Fibroblast of skin of right biceps (primary cell): ENCODE results near the gene FAM117A.
"Not testable (repeated sequence)": the region's sequence is repeated elsewhere in the genome, so short reads cannot be mapped to it uniquely, and the experiment has no call there.

ENCODE experiments used
- DNase-seq: peaks from one replicate; pipeline ENCODE4 v3.0.0-alpha.2; 2013

The FAM117A gene

GRCh38 chr17:49762151-49762941, 1.6 kb downstream of the FAM117A start:
- peak; percentile 8 for DNase-seq

DNA sequence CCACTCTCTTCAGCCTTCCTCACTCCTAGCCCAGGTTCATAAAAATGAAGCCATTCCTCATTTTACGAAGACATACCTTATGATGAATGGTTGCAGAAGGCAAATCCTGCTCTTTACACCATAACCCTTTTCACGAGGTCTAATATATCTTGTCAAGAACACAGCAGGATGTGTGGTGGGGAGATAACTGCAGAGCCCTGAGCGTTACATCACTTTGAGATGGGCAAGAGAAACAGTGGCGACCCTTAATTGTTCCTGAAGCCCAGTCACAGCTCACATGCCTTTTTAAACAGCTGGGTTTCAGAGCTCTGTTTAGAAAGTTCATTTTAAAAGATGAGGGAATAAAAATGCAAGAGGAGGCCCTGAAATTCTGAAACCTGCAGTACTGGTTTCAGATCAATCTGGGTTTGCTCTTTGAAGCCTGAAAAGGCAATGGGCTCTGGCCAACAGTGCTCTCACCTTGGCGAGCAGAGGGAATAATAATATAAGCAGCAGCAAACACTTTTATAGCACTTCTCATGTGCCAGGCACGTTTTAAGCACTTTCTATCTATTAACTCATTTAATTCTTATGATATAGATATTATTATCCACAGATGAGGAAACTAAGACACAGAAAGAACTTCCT, 2.9 kb downstream of the FAM117A start:
- DNase-seq: no peak

GRCh38 chr17:49760296-49760695, 3.6 kb downstream of the FAM117A start:
- no peak for DNase-seq

DNA sequence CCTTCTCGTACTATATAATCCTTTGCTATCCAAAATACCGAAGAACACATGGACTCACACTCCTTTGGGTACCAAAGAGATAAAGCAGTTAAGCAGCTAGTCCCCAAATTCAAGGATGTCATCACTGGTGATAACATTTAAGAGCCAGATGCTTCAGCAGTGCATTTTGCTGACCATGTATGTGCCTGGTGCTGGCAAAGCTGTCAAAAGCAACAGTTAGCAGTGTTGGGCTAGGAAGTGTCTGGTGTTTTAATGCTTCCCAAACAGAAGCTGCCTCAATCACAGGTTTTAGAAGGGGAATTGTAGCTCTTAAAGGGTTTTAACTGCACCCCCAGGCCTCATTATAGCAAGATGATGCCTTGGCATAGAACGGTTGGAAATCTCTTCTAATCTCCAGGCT, 4.7 kb downstream of the FAM117A start:
- DNase-seq: no peak

GRCh38 chr17:49758464-49759010, 5.4 kb downstream of the FAM117A start:
- DNase-seq: not testable (repeated sequence)

DNA sequence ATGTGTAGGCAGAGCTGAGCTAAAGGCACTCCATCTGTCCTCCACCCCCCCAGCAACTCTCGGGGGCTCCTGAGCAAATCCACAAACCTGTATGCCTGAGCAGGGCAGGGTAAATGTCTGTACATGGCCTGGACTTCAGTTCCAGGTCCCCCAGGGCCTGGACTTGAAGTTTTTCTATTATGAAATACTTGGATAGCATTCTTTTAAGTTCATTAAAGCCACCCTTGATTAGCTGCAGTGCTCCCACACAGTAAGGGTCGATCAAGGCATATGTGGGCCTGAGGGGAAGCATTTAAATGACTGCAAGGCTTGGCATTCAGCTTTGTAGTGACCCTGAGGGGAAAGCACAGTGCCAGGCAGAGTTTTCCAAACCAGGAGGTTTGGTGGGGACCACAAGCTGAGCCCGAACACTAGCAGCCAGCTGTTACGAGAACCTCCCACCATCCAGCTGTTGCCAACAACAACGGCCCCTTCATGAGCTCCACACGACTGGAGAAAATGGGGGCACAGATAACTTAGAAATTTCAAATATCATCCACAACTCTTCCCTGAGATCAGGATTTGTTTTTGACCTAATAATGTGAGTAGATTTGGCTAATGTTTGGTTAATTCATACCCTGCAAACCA, 6.7 kb downstream of the FAM117A start:
- no peak for DNase-seq

DNA sequence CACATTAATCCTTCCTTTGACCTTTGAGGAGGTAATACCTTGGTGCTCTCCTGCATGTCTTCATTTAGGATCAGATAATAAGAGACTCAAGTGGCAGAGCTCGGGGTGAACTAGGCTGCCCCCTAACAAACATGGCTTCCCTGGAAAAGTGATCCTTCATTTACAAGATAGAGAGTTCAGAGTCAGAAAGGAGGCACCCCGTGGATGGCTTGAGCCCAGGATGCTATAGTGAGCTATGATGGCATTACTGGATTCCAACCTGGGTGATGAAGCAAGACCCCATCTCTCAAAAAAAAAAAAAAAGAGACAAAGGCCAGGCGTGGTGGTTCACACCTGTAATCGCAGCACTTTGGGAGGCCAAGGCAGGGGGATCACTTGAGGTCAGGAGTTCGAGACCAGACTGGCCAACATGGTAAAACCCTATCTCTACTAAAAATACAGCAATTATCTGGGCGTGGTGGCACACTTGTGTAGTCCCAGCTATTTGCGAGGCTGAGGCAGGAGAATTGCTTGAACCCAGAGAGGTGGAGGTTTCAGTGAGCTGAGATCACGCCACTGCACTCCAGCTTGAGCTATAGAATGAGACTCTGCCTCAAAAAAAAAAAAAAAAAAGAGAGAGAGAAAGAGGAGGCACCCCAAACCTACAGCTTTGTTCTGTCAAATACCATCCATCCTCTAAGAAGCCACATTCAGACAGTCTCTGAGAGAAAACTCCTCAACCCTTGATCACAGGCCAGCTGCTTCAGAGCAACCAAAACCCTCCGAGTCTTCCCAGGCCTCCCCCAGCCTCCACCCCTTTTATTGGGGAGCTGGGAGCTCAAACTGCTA, 7.4 kb downstream of the FAM117A start:
- DNase-seq: no peak

GRCh38 chr17:49755663-49756283, 8.2 kb downstream of the FAM117A start:
- no peak for DNase-seq

DNA sequence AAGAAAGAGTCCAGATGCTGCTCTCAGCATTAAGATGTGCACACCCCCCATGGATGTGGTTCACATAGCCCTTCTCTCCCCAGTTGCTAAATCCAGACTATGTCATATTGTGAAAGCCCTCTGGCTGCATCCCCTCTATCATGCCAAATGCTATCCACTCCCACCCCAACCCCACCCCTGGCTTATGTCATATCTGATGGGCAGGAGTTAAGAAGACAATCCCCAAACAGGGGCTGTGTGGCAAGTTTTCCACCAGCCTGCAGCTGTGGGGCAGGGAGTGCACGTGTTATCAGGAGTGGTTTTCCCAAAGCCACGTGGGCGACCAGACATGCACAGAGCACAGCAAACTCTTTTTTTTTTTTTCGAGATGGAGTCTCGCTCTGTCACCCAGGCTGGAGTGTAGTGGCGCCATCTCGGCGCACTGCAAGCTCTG, 10.0 kb downstream of the FAM117A start:
- no peak for DNase-seq

GRCh38 chr17:49752508-49752907, 11.4 kb downstream of the FAM117A start:
- no peak for DNase-seq

DNA sequence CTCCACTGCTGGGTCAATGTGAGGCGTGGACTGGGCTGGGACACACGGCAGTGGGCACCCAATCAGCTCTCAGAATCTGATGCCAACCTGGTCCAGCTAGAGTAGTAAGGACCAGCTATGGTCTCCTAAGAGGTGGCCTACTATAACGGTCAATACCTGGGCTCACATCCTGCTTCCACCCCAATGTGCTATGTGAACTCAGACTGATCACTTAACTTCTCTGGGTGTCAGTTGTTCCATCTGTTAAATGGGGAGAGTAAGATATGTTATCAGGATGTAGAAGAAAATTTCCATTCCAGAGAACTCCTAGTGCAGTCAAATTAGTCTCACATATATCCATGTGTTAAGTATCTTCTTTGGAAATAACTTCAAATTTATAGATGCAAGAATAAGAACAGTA, 14.2 kb downstream of the FAM117A start:
- DNase-seq: no peak

- DNase-seq: no peak
These were observed 15.1 kb downstream of the FAM117A start for GRCh38 chr17:49748791-49749190.

- no peak for DNase-seq
These were observed 15.7 kb downstream of the FAM117A start for GRCh38 chr17:49748223-49748622.

- DNase-seq: no peak
These were observed 16.3 kb downstream of the FAM117A start for GRCh38 chr17:49747632-49748031.

DNA sequence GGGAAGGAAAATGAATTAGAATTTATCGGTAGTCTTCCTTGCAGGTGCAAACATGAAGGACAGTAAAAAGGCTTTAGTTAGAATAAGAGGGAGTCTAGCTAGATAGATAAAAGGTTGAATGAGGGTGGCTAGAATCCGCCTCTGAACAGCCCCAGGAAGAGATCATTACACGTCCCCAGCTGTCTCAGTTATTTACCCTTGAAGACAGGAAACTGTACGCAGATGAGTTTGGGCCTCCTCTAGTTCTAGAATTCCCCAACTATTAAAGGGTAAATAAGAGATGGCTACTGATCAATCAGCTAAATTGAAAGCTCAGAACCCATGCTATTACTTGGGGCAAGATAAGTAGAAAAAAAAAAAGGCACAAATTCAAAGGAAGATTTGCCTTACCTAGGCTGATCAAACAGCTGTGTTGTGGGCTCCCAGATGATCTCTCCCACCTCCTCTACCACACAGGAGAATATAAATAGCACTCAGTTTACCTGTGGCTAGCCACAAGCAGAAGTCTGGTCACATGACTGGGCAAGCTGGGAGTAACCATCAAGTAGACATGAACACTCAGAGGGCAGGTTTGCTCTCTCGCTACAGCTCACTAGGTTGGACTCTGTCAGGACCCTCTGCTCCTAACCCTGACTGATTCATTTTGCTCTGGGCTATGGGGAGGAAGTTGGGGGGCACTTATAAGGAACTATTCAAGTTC, 17.0 kb downstream of the FAM117A start:
- DNase-seq: no peak

DNA sequence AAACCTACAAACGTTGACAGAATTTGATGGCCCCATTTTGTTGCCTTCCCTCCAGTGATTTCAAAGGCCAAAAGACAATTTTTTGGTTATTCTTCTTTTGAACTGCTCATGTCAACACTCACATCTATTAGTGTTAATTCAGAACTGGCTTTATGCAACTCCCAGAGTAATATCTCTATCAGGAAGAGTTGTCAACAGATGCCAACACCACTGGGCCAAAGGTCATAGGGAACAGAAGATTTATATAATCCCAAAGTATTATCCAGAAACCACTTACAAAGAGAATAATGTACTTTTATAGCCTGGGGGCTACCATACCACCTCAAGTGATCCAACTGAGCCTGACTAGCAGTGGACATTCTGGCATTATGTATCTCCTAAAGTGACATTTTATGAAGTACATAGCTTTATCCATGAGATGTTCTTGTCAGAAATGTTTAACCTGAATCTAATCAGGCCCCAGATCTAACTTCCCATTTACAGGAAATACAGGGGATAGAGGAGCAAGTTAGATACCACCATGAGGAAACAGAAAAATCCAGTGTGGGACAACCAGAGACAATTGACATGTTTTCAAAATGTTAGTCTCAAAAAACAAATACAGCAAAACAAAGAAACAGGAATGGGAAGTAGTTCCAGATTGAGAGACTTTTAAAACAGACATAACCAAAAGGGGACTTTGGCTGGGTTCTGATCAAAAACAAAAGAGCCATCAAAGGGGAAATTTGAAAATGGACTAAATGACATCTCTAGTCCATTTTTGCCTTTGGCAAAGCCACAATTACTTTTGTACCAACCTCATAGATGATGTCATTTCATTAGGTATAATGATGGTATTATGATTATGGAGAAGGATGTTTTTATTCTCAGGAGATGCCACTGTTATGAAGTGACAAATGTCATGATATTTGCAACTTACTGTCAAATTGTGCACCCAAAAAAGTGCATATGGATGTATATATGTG, 18.5 kb downstream of the FAM117A start:
- no peak for DNase-seq

- DNase-seq: peak; percentile 17
These were observed 21.7 kb downstream of the FAM117A start for GRCh38 chr17:49742166-49742638.

DNA sequence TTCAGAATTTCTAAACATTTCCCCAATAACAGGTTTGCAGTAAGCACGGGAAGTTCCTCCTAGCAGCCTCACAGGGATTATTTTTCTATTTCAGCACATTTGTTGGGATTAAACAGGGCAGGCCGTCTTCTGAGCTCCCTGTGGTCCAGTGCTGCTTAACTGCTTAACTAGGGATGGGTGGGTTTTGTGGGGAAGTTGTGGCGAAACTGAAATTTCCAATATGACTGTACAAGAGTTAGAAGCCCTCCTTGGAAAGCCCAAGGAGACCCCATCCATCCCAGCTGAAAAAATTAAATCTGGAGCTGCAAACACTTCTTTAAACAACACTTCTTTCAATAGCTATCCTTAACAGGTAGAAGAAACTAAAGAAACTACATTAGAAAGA, 22.2 kb downstream of the FAM117A start:
- no peak for DNase-seq

- DNase-seq: no peak
These were observed 22.8 kb downstream of the FAM117A start for GRCh38 chr17:49741009-49741691.
